ENCODE measurements around the gene SLC9A3. TPM values are rescaled to one million over a fixed set of nuclear protein-coding genes. Genes with fewer than 3 reads are reported as not detected.

Gene SLC9A3
- total RNA-seq, 1 donor from 2014 or later = 1.3 TPM

- no peak overlapping the region for H3K4me3 ChIP-seq (ENCODE audit: low read depth, low read length)
- no peak for TF ChIP-seq CTCF (conservative IDR thresholded peaks at IDR 0.05; ENCODE audit: low read depth, low read length)
- no peak for DNase-seq (ENCODE audit: low read depth)
Measured at GRCh38 chr5:520196-520849, 3.9 kb downstream of the SLC9A3 start.

GRCh38 chr5:518721-519120 is 5.5 kb downstream of the SLC9A3 start:
- H3K4me3 ChIP-seq (ENCODE audit: low read depth, low read length) = no peak overlapping the region
- DNase-seq (ENCODE audit: low read depth) = no peak
- no peak for TF ChIP-seq CTCF (conservative IDR thresholded peaks at IDR 0.05; ENCODE audit: low read depth, low read length)

GRCh38 chr5:517535-518100 is 6.6 kb downstream of the SLC9A3 start:
- H3K4me3 ChIP-seq (ENCODE audit: low read depth, low read length) = no peak overlapping the region
- DNase-seq (ENCODE audit: low read depth) = no peak
- no peak for TF ChIP-seq CTCF (conservative IDR thresholded peaks at IDR 0.05; ENCODE audit: low read depth, low read length)

- no peak for TF ChIP-seq CTCF (conservative IDR thresholded peaks at IDR 0.05; ENCODE audit: low read depth, low read length)
- H3K4me3 ChIP-seq (ENCODE audit: low read depth, low read length) = no peak overlapping the region
- no peak for DNase-seq (ENCODE audit: low read depth)
Measured at GRCh38 chr5:516980-517379, 7.3 kb downstream of the SLC9A3 start.

DNA sequence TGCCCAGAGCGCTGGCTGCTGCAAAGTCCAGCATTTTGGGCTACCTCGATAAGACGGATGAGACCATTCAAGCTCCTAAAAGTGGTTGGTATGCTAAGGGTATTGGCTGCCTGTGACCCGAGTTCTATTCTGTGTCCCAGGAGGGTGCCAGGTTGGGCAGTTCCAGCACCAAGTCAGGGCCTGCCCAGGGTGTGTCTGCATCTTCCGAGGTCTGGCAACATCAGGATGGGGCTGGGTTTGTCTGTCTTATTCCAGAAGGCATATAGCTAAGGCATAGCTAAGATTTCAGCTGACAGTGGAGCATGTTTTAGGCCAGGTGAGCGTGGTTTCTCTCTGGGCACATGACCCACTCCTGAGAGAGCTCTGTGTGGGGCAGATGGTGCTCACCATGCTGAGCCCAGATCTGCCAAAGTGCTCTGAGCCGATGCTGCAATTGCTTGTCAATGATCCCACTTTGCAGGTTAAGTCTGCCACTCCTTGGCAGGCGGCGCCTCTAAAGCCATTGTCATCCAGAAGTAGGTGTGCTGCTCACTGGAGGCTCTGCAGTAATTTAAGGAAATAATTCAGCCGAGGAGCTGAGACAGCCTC is 7.8 kb downstream of the SLC9A3 start:
- DNase-seq (ENCODE audit: low read depth) = no peak
- TF ChIP-seq CTCF (conservative IDR thresholded peaks at IDR 0.05; ENCODE audit: low read depth, low read length) = no peak
- H3K4me3 ChIP-seq (ENCODE audit: low read depth, low read length) = no peak overlapping the region

DNA sequence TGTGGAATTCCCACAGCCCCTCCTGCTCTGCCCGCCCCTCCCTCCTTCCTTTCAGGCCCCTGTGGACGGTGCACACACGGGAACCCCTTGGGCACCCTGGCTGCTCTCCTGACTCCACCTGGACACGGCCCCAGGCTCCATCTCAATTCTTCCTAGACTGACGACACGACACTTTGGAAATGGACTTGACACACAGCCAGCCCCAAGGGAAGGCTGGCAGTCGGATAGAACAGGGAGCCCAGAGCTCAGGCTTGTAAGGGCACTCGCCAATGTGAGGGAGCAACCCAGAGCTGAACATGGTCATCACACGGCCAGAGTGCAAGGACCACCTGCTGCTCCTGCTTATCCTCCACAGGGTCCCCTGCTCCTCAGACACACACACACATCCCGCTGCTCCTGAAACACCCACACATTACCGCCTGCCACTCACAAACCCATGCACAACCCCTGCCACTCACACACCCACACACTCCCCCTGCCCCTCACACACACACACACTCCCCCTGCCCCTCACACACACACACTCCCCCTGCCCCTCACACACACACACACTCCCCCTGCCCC is 8.9 kb downstream of the SLC9A3 start:
- no peak for TF ChIP-seq CTCF (conservative IDR thresholded peaks at IDR 0.05; ENCODE audit: low read depth, low read length)
- H3K4me3 ChIP-seq (ENCODE audit: low read depth, low read length) = no peak overlapping the region
- no peak for DNase-seq (ENCODE audit: low read depth)

Measured in epithelial cell of proximal tubule (primary cell).